ENCODE results near the gene FADS6. TPM values are rescaled to one million over a fixed set of nuclear protein-coding genes. Genes with fewer than 3 reads are reported as not detected.
A peak's percentile ranks its signal among the peaks of the same experiment; 100 is the strongest.

FADS6 gene, protein sequence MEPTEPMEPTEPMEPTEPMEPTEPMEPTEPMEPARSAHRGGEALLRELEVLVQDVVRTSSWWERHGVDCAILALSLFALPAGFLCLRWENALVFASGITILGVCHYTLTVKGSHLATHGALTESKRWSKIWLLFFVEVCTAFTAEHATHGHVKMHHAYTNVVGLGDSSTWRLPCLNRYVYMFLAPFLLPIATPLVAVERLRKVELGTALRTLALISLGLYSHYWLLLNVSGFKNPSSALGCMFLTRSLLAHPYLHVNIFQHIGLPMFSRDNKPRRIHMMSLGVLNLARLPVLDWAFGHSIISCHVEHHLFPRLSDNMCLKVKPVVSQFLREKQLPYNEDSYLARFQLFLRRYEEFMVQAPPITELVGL
- total RNA-seq (ENCODE audit: insufficient read depth, low replicate concordance) = not detected

DNA sequence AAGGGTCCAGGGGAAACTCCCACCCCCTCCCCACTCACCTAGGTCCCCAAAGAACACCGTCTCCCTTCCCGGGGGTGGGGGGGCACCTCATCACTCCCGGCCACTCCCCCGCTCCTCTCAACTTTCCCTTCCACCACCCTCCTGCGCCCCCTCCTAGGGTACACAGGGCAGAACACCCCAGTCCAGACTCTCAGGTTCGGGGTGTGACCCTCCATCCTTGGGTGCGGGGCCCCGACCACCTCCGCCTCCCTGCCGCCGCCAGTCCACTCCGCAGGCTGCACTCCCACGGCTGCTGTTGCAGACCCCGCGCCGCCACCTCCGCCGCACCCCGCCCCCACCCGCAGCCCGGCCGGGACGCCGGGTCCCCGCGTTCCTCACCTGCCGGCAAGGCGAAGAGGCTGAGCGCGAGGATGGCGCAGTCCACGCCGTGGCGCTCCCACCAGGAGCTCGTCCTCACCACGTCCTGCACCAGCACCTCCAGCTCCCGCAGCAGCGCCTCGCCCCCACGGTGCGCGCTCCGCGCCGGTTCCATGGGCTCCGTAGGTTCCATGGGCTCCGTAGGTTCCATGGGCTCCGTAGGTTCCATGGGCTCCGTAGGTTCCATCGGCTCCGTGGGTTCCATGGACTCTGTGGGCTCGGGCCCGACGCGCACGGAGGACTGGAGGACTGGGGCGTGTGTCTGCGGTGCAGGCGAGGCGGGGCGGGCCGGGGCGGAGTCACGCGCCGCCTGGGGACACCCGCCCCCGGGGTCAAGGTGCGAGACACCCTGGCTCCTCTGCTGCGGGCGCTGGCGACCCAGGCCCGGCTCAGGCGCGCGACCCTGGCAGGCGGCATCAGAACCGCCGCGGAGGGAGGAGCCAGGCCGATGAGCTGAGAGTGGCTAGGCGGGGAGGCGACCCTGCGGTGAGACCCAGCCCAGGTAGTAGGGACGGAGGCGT is at the start of gene FADS6:
FADS6 (minus strand) TSS at position 660 of the 938 bp plus-strand sequence; CDS start at position 622, 38 bp downstream.
- DNase-seq (ENCODE audit: low spot score) = no peak

DNA sequence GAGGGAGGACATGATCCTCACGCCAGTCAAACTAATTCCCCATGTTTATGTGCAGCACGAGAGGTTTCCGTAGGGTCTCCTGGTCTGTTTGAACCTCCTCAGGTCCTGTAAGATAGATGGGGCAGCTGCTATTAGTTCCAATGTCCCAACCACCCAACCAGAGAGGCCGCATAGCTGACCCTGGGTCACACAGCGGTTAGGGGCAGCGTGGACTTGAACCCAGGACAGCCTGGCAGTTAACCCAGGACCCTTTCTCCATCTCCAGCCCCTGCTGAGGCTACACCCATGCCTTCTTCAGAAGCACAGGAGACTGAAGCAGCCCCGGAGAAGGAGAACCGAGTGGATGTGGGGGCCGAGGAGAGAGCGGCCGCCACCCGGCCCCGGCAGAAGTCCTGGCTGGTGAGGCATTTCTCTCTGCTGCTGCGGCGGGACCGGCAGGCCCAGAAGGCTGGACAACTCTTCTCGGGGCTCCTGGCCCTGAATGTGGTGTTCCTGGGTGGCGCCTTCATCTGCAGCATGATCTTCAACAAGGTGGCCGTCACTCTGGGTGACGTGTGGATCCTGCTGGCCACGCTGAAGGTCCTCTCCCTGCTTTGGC is 47.8 kb upstream of the FADS6 start:
- no peak for DNase-seq (ENCODE audit: low spot score)

DNA sequence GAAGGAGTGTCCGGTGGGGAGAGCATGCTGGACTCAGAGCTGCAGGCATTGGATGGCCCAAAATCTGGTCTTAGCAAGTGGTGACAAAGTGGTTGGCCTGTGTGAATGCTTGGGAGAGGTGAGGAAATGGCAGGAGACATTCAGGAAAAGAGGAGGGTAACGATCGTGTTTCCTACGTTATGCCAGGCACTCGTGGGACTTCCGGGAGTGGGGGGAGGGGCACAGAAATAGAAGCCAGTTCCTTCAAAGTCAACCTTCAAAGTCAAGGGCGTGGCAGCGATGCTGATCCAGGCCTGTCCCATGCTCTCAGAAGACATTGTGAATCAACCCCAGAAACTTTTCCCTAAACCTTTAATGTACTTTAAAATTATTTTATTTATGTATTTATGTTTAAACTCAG is 46.1 kb upstream of the FADS6 start:
- no peak for DNase-seq (ENCODE audit: low spot score)

DNA sequence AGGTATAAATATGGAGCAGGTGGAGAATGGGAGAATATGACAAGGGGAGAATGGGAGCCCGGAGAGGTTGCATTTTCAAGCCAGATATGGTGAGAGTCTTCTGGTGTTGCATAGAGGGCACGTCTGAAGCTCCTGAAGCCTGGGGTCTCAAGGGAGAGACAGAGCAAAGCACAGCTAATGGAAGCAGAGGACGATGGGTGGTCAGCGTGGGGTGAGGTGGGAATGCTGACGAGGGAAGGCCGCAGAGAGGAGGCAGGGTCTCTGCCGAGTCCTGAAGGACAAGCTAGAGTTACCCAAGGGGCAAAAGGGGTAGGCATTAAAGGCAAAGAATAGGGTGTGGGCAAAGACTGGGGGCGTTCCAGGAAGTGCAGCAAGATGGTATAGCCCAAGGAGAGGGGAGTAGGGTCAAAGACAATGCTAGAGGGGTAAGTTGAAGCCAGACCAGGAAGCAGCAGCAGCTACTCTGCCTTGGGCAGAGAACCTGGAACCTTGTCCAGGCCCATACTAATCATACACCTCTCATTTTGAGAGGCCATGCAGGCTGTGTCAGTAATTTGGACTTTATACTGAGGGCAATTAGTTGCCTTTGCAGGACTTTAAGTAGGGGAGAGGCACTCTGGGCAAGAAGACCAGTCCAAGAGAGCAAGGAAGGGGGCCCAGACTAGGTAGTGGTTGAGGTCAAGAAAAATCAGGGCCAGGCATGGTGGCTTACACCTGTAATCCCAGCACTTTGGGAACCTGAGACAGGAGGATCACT is 44.9 kb upstream of the FADS6 start:
- no peak for DNase-seq (ENCODE audit: low spot score)

DNA sequence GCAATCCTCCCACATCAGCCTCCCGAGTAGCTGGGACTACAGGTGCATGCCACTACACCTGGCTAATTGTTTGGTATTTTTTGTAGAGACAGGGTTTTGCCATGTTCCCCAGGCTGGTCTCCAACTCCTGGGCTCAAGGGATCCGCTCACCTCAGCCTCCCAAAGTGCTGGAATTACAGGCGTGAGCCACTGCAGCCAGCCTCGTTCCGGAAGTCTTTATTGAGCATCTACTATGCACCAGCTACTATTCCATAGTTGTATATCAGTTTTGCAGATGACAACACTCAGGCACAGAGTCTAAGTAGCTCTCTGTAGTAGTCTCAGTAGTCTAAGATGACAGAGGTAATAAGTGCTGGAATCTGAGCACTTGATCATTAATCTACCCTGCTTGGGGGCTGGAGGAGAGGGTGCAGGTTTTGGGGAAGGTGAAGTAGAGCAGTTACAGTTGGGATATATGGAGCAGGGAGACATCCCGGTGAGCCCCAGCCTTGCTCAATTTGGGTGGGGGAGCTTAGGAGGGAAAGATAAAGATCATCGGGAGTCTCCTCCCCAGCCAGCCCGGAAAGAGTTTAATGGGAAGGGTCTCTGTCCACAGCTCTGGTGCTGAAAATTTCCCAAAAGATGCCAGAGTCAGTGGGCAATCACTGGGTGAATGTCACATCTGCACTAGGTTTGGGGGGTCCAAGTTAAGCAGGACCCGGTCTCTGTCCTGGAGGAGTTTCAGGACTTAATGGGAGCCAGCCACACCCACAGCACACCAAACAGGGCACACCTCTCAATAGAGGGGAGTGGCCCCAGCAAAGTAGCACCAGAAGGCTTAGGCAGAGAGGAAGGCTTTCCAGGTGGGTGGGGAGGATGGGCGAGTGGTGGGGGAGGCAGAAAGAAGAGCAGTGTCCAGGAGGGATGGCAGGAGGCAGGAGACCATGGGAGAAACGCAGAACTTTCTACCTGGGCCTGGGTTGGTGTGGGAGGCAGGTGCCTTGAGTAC is 43.9 kb upstream of the FADS6 start:
- no peak for DNase-seq (ENCODE audit: low spot score)

DNA sequence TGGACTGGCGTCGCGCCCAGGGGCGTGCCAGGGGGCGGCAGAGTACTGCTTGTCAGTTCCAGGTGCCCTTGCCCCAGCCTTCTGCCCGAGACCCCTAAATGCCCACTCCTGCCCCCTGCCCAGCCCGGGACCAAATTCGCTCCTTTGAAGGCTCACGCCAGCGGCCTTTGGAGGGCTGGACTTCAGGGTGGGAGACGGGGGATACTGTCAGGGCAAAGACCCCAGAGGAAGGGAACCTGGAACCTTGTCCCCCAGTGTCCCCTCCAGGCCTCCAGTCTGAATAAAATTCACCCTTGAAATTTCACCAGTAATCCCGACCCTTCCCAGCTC is 43.0 kb upstream of the FADS6 start:
- DNase-seq (ENCODE audit: low spot score) = no peak

DNA sequence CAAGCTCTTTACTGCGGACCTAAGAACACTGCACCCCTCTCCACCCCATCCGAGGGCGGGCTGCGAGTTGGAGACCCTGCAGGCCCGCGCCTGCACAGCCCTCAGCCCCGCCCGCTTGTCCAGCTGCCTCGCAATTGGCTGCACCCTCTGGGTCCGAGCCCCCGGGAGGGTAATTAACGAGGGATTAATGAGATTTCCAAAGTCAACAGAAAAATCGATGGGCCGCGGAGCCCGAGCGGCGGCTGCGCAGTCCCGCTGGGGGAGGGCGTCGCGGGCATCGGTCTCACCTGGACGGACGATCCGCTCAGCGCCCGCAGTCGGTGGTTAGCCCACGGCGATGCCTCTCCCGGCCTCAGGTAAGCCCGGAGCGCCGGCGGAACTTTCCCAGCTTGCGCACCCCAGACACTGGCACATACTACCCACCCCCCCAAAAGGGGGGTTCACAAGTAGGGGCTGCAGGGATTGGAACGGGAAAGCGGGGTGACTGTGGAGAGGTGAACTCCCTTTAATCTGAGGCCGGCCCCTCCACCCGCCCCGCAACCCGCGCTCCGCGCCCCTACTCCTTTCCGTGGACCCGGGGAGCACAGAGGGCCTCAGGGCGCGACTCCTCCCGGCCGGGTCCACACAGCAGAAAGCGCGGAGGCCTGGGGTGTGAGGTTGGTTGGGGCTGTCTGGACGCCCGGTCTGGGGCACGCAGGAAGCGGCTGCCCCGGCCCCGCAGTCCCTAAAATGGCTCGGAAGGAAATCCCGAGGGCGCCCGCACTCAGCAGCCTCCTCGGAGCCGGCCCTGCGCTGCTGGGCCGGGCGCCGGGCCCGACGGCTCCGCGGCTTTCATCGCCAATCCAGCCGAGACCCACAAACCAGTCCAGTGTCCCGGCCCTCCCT is 42.4 kb upstream of the FADS6 start, which contains the start of gene OTOP3:
OTOP3 (plus strand) TSS at position 314 of the 885 bp plus-strand sequence; CDS start at position 338, 24 bp downstream.
- no peak for DNase-seq (ENCODE audit: low spot score)

DNA sequence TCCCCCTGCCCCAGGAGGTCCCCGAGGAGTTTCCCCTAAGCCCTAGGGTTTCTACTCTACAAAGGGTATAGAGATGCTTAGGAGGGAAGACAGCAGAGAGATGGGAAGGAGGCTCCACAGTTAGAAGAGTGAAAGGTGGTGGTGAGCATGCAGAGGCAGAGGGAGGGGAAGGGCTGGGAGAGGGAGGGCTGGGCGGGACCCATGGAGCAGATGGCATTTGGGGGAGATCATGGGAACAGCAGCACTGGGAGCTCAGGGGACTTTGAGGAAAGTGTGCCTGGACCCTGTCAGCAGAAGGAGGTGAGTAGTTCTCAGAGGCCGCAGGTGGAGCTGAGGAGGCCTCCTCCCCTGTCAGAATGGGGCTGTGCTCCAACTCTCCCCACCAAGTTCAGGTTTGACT is 41.6 kb upstream of the FADS6 start:
- no peak for DNase-seq (ENCODE audit: low spot score)

DNA sequence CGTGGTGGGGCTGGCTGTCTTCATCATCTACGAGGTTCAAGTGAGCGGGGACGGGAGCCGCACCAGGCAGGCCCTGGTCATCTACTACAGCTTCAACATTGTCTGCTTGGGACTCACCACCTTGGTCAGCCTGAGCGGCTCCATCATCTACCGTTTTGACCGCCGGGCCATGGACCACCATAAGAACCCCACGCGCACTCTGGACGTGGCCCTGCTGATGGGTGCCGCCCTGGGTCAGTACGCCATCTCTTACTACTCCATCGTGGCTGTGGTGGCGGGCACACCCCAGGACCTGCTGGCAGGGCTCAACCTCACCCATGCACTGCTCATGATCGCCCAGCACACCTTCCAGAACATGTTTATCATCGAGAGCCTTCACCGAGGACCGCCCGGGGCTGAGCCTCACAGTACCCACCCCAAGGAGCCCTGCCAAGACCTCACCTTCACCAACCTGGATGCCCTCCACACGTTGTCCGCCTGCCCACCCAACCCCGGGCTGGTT is 37.2 kb upstream of the FADS6 start:
- no peak for DNase-seq (ENCODE audit: low spot score)

DNA sequence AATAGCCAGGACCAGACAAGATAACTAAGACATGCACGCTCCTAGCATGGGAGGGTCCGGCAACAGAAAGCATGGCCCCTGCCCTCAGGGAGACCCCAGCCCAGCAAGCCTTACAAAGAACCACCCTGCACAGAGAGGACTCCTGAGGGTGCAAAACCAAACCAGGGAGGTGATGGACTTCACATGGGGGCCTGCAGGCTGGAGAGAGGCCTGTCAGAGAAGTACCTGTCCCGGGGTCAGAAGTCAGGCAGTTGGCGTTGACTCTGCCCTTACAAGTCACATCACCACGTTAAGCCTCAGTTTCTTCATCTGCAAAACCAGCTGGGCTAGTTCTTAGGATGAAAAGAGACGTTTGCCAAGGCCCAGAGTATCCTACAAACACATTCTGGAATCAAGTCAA is 35.4 kb upstream of the FADS6 start:
- no peak for DNase-seq (ENCODE audit: low spot score)

DNA sequence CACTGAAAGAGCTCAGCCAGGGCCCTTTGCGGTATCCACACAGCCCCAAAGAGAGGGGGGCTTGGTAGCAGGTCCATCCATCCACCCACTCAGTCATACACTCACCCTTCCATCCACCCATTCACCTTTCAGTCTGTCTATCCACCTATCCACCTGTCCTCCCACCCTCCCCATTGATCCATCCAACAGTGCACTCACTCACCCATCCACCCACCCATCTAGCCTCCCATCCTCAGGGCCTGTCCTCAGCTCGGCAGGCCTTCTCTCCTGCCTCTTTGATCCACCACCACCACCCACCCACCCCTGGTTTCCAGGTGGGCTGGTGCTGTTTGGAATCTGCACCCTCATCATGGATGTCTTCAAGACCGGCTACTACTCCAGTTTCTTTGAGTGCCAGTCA is 31.8 kb upstream of the FADS6 start:
- no peak for DNase-seq (ENCODE audit: low spot score)

DNA sequence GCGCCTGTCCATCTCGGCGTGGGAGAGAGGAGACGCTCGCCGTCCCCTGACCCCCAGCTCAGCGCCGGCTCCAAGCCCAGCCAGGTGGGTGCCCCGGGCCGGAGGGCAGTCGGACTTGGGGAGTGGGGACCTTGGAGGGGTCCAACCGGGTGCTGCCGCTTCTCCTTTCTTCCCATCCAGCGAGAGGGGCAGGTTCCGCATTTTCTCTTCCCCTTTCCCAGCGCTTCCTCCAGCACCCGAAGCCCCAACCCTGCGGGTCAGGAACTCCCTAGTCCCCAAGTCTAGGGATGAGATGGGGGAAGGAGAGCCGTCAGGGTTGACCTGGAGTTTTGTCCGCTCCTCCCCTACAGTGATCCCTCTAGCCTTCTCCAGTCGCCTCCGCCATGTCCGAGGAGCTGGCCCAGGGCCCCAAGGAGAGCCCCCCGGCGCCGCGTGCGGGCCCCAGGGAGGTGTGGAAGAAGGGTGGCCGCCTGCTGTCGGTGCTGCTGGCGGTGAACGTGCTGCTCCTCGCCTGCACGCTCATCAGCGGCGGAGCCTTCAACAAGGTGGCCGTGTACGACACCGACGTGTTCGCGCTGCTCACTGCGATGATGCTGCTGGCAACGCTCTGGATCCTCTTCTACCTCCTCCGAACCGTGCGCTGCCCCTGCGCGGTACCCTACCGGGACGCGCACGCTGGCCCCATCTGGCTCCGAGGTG is 31.0 kb upstream of the FADS6 start, which contains the start of gene OTOP2:
OTOP2 (plus strand) TSS at position 24 of the 699 bp plus-strand sequence; CDS start at position 384, 360 bp downstream.
- DNase-seq (ENCODE audit: low spot score) = no peak

DNA sequence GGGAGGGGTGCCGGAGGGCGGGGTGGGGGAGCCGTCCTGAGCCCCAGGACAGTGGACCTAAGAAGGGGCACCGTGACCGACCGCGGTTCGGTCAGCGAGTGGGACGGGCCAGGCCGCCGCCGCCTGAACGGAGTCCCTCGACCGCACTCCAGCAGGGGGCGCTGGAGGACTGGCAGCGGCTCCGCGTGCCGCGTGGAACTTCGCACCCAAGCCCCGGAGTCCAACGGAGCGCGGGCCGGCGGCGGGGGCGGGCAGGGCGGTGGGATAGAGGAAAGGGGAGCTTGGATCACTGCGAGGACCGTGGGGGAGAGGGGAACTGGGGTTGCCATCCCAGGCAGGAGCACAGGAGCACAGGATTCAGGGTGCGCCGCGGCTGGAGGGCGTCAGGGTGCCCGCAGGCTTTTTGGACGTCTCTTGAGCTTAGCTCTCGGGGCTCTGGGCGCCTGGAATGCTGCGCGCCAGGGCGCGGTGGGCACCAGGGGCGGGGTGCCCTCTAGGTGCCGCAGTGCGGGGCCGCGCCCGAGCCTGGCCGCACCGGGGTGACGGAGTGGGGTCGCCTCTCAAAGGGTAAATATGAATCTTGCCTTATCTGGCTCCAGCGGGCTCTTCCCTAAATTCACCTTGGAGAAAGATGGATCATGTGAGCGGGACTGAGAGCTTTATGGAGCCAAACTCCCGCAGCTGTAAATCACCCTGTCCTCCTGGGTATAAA is 30.3 kb upstream of the FADS6 start:
- DNase-seq (ENCODE audit: low spot score) = no peak

DNA sequence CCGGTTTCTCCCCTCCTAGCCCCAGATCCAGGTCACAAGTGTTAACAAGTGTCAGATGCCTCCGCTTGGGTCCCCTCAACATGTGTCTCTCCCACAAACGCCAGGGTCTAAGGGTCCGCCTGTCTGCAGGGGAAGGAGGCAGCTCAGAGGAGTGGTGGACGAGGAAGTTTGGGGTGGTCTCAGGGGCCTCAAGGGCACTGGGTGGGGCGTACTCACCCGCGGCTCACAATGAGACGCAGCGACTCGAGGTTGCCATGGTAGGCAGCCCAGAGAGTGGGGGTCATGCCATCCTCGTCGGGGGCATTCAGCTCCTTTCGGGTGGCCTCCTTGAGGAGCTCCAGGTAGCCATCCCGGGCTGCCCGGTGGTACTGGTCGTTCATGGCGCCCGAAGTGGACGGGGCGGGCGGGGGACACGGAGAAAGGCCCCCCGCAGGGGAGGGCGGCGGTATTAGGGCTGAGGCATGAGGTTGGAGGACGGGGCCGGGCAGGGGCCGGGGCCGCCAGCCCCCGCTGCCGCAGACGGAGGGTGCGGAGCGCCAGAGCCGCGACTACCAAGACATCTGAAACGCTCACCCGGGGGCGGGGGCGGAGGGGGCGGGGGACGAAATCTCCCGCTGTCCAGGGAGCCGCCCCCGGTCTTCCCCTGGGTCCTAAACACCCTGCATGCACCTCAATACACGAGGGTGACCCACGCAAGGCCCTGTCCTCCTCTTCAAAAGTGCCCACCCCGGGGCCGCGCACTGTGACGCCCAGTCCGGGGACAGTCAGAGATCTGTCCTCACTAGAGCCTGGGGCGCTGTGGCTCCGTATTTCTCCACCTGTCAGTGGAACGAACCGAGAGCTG is 29.5 kb upstream of the FADS6 start, which contains the start of gene USH1G:
USH1G (minus strand) TSS at position 562 of the 844 bp plus-strand sequence; CDS start at position 380, 182 bp downstream.
- peak; percentile 24 for DNase-seq (ENCODE audit: low spot score)

DNA sequence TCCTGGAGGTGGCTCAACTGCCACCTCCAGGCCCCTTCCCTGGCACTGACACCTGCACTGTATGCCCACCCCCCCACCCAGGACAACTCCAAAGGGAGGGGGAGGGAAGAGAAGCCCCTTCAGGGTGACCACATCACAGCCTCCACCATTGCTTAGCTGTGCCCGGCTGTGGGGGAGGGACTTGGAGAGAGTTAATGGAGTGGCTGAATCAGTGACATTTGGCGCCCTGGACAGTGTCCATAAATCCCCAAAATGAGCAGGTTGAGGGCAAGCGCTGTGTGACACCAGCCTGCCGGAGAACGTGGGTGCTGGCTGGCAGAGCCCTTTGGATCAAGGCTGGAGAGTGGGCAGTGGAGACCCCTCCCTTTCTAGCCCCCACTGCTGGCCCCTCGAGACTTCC is 28.7 kb upstream of the FADS6 start:
- DNase-seq (ENCODE audit: low spot score) = no peak

DNA sequence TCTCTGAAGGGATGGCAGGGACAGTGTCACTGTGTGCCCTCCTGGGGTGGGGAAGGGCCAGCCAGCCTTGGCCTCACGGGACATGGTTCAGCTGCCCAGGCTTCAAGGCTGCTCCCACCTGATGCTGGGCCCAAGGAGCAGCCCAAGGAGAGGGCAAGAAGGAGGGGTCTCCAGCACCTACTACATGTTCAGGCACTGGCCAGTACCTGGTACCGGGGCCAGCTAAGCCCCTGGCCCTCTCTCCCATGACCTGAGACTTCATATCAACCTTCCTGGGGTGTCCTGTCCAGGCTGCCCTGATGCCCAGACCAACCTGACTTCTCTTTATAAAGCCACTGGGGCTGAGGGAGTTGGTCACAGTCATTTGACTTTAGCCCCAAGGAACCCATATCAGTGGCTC is 28.3 kb upstream of the FADS6 start:
- no peak for DNase-seq (ENCODE audit: low spot score)
